Measurements from ENCODE around the gene CDC20B. TPM values are rescaled to one million over a fixed set of nuclear protein-coding genes. Genes with fewer than 3 reads are reported as not detected.
A peak's percentile ranks its signal among the peaks of the same experiment; 100 is the strongest.

CDC20B gene
- total RNA-seq, 3 donors from 2014 or later (not counting 1 experiment from before 2014, with no cell fraction given): not detected

DNA sequence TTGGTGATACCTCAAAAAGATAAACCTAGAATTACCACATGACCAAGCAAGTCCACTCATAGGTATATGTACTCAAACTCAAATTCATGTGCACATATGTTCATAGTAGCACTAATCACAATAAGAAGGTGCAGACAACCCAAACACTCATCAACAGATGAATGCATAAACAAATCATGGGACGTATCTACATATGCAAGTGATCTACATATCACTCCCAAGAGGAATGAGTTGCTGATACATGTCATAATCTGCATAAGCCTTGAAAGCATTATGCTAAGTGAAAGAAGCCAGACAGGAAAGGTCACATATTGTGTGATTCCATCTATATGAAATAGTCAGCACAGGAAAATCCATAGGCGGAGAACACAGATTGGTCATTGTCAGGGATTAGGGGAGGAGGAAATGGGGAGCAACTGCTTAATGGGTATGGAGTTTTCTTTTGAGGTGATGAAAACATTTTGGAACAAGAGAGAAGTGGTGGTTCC, 23.6 kb downstream of the CDC20B start:
- WGBS (ENCODE audit: insufficient coverage): 91% methylated on average over 2 of the region's 2 CpGs

GRCh38 chr5:55146543-55147151, 26.3 kb downstream of the CDC20B start:
- peak; percentile 86 to 99 (median 98) for ATAC-seq
- no peaks in the 10 kb centered on the region for H3K27me3 ChIP-seq (ENCODE audit: control insufficient read depth, insufficient read depth, low read length)
- intact Hi-C loops (cut with micrococcal nuclease): loop anchor here (1.0 to 5.0 kb wide), 3 partner anchors 44 to 240 kb away; partner anchors contain the start of gene GZMA
- 2% methylated on average over 10 of the region's 11 CpGs for WGBS (ENCODE audit: insufficient coverage)
- Mint-ChIP-seq H3K4me1 (peaks cover 14 to 15% of the 10 kb centered on the region in 2 donors), H3K9me3 (no peaks in the 10 kb centered on the region), H3K4me3 (peak overlapping the region; percentile 35), H3K27me3 (ENCODE audit: low read depth in 2 of 2) (peaks cover 0 to 4% of the 10 kb centered on the region in 2 donors), H3K27ac (no peak overlapping the region), H3K36me3 (no peaks in the 10 kb centered on the region)
- TF ChIP-seq, protein P1, sequence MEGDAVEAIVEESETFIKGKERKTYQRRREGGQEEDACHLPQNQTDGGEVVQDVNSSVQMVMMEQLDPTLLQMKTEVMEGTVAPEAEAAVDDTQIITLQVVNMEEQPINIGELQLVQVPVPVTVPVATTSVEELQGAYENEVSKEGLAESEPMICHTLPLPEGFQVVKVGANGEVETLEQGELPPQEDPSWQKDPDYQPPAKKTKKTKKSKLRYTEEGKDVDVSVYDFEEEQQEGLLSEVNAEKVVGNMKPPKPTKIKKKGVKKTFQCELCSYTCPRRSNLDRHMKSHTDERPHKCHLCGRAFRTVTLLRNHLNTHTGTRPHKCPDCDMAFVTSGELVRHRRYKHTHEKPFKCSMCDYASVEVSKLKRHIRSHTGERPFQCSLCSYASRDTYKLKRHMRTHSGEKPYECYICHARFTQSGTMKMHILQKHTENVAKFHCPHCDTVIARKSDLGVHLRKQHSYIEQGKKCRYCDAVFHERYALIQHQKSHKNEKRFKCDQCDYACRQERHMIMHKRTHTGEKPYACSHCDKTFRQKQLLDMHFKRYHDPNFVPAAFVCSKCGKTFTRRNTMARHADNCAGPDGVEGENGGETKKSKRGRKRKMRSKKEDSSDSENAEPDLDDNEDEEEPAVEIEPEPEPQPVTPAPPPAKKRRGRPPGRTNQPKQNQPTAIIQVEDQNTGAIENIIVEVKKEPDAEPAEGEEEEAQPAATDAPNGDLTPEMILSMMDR (IDR thresholded peaks at IDR 0.05): peak; percentile 97
- no peaks in the 10 kb centered on the region for H3K36me3 ChIP-seq (ENCODE audit: control insufficient read depth, insufficient read depth, low read length)
- no peak overlapping the region for H3K4me3 ChIP-seq (ENCODE audit: low read length)
- peaks cover 7% of the 10 kb centered on the region for H3K4me1 ChIP-seq (ENCODE audit: control insufficient read depth, insufficient read depth, low read length)
- no peaks in the 10 kb centered on the region for H3K9me3 ChIP-seq (ENCODE audit: control insufficient read depth, insufficient read depth, low read length)
- H3K27ac ChIP-seq (ENCODE audit: low read length): no peak overlapping the region
- peak; percentile 67 to 92 for DNase-seq

More for the DNA sequence above, 23.6 kb downstream of the CDC20B start:
- H3K27me3 ChIP-seq (ENCODE audit: control insufficient read depth, insufficient read depth, low read length): no peaks in the 10 kb centered on the region
- no peaks in the 10 kb centered on the region for H3K36me3 Mint-ChIP-seq
- no peak overlapping the region for H3K4me3 Mint-ChIP-seq
- ATAC-seq: no peak
- no peaks in the 10 kb centered on the region for H3K9me3 ChIP-seq (ENCODE audit: control insufficient read depth, insufficient read depth, low read length)
- TF ChIP-seq, protein P1 (IDR thresholded peaks at IDR 0.05): no peak
- no peak for DNase-seq
- H3K4me1 ChIP-seq (ENCODE audit: control insufficient read depth, insufficient read depth, low read length): peaks cover 7% of the 10 kb centered on the region
- H3K36me3 ChIP-seq (ENCODE audit: control insufficient read depth, insufficient read depth, low read length): no peaks in the 10 kb centered on the region
- no peak overlapping the region for H3K27ac ChIP-seq (ENCODE audit: low read length)
- peaks cover 17% of the 10 kb centered on the region in 2 donors for H3K27me3 Mint-ChIP-seq (ENCODE audit: low read depth in 2 of 2)
- no peak overlapping the region for H3K27ac Mint-ChIP-seq
- intact Hi-C loops (cut with micrococcal nuclease): loop anchor here (5.0 kb wide), 1 partner anchor 47 kb away; the partner anchor contains the start of gene GZMA
- no peaks in the 10 kb centered on the region for H3K9me3 Mint-ChIP-seq
- H3K4me3 ChIP-seq (ENCODE audit: low read length): no peak overlapping the region
- peaks cover 6% of the 10 kb centered on the region in 2 donors for H3K4me1 Mint-ChIP-seq

DNA sequence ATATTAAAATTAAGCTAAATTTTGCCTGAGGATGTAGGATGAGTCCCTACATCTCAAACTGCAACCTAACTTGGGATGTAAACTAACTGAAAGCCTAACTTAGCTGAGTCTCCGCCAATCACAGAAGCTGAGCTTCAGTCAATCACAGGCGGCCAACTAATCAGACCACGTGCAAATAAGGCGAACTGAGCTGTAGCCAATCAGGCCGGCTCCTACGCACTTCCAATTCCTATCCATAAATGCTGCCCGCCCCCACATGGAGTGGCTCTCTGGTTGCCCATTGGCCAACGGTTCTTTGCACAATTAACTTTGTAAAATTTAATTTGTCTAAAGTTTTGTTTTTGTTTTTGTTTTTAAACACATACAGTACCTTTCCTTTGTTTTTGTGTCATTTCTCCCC, 26.9 kb downstream of the CDC20B start:
- peak overlapping the region; percentile 35 for H3K4me3 Mint-ChIP-seq
- H3K27ac Mint-ChIP-seq: no peak overlapping the region

More for the DNA sequence above, 26.9 kb downstream of the CDC20B start:
- peaks cover 7% of the 10 kb centered on the region for H3K4me1 ChIP-seq (ENCODE audit: control insufficient read depth, insufficient read depth, low read length)
- intact Hi-C loops (cut with micrococcal nuclease): loop anchor here (1.0 to 5.0 kb wide), 3 partner anchors 44 to 240 kb away; partner anchors contain the start of gene GZMA
- no peaks in the 10 kb centered on the region for H3K9me3 Mint-ChIP-seq
- H3K27me3 Mint-ChIP-seq (ENCODE audit: low read depth in 2 of 2): peaks cover 0 to 4% of the 10 kb centered on the region in 2 donors
- no peak overlapping the region for H3K27ac ChIP-seq (ENCODE audit: low read length)
- WGBS (ENCODE audit: insufficient coverage): 88% methylated on average over 7 of the region's 8 CpGs
- DNase-seq (no peak), ATAC-seq (no peak)
- no peak overlapping the region for H3K4me3 ChIP-seq (ENCODE audit: low read length)
- no peaks in the 10 kb centered on the region for H3K27me3 ChIP-seq (ENCODE audit: control insufficient read depth, insufficient read depth, low read length)
- no peaks in the 10 kb centered on the region for H3K36me3 Mint-ChIP-seq
- no peaks in the 10 kb centered on the region for H3K9me3 ChIP-seq (ENCODE audit: control insufficient read depth, insufficient read depth, low read length)
- H3K4me1 Mint-ChIP-seq: peaks cover 19 to 20% of the 10 kb centered on the region in 2 donors
- H3K36me3 ChIP-seq (ENCODE audit: control insufficient read depth, insufficient read depth, low read length): no peaks in the 10 kb centered on the region
- TF ChIP-seq, protein P1 (IDR thresholded peaks at IDR 0.05): no peak

All from natural killer cell (primary cell).